Activated CD8-positive, alpha-beta memory T cell treated with anti-CD3 and anti-CD28 coated beads, Interleukin-2, amount 50 U/mL, for 1 hour (primary cell): ENCODE data around the gene DNAAF1.
"Not testable (repeated sequence)": the region's sequence is repeated elsewhere in the genome, so short reads cannot be mapped to it uniquely, and the experiment has no call there.

Experiments used
- DNase-seq: peaks from one replicate; pipeline ENCODE4 v3.0.0-alpha.2; 2020; ENCODE audit errors: extremely low read depth

The DNAAF1 gene

DNA sequence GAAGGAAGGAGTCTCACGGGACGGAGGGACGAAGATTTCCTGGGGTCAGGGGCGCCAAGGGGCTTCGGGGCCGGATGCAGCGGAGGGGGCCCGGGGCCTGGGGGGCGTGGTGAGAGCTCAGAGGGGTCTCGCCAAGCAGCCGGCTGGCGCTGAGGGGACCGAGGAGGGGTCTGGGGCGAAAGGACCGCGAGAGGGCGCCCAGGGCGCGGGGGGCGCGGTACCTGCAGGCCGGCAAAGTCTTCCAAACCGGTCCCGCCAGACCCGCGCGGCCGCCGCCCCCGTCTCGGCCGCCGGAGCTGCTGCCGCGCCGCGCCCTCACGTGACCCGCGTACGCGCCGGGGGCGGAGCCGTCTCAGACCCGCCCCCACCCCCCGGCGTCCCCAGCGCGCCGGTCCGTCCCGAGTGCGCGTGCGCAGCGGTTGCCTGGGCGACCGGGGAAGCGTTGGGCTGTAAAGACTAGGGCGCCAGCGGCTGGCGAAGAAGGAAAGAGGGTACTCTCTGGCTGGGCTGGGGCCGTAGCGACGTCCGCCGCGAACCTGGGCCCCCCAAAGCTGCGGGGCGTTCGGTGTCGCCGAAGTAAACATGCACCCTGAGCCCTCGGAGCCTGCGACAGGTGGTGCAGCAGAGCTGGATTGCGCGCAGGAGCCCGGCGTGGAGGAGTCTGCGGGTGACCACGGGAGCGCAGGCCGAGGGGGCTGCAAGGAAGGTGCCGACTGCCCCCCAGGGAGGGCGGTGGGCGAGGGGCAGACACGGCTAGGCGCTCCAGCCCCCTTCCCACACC, at the start of gene DNAAF1, which contains the start of gene HSDL1:
DNAAF1 (plus strand) TSS at position 450 of the 781 bp plus-strand sequence; CDS start at position 583, 133 bp downstream.
HSDL1 (minus strand) TSS at position 319 of the 781 bp plus-strand sequence. CDS start 13,856 bp downstream, outside the sequence.
- DNase-seq, result peak; percentile 70

GRCh38 chr16:84095466-84095865, 49.6 kb upstream of the DNAAF1 start:
- no peak for DNase-seq

DNA sequence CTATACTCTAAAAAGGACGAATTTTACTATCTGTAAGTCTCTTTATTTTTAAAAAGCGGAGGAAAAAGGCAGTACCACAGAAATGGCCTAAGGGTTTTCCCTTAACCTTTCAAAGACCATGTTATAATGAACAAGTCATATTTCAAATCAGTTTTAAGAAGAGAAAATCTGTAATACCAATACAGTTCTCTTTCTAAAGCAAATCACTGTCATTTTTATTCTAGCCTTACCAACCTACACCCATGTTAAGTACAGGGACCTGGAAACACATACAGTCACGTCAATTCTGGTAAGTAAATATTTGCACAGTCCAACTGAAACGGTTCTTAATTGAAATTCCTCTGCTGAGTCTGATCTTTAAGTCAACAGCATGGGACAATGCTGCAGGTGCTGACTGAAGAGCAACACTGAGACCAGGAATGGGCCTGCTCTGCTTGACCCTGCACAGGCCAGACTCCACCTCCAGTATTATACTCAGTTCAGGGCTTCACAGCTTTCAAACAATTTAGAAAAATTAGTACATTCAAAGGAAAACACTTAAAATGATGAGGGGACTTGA, 48.6 kb upstream of the DNAAF1 start:
- no peak for DNase-seq

DNA sequence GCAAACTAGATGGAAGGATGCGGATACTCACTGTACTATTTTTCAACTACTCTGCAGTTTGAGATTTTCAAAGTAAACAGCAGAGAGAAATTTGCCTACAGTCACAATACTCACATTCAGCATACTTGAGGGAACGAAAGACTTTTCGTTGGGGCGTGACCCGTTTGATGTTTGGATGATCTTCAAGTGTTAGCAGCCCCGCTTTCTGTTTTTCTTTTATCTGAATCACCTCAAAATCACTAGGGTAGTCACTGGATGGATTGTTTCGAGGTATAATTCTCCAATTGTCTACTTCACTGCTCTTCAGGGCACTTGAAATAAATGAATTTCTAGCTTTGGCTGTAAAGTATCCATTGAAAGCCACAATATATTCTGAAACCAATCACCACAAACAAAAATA, 46.2 kb upstream of the DNAAF1 start:
- DNase-seq, result no peak

GRCh38 chr16:84103678-84104077, 41.4 kb upstream of the DNAAF1 start:
- no peak for DNase-seq

GRCh38 chr16:84104231-84104630, 40.9 kb upstream of the DNAAF1 start:
- no peak for DNase-seq

DNA sequence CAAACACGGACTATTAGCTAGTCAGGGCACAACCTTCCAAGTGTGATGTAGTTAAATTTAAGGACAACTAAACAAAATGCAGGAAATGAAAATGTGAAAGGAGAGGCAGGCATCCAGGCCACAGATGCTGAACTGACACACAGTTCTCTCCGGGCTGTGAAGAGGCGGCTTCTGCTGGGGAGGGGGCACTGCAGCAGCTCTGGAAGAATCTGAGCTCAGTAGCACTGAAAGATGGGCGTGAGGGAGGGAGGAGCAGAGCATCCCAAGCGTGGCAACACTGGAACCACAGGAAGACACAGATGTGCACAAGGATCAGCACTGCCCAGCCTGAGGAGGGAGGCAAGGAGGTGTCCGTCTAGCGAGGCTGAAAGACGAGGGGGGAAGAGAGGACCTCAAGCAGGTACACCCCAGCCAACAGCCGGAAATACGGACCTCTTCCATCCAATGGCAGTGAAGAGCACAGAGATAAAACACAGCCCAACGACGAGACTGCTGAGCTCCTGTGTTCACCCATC, 39.8 kb upstream of the DNAAF1 start:
- no peak for DNase-seq

GRCh38 chr16:84105948-84106740, 39.0 kb upstream of the DNAAF1 start:
- no peak for DNase-seq

GRCh38 chr16:84107921-84108320, 37.2 kb upstream of the DNAAF1 start:
- no peak for DNase-seq

GRCh38 chr16:84109598-84110335, 35.3 kb upstream of the DNAAF1 start:
- no peak for DNase-seq

DNA sequence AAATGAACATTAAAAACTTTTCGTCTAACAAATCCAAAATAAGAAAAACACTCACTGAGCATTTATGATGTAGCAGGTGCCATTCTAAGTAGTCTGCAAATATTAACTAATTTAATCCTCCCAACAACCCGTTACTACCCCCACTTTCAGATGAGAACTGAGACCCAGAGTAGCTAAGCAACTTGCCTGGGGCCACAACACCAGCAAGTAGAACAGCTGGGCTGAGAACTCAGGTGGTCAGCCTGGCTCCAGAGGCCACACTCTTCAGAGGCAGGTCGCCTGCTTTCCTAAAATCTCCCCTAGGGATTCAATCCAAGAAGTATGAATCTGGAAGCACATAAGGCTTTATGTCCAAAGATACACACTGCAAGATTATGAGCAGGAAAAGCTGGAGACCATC, 34.6 kb upstream of the DNAAF1 start:
- no peak for DNase-seq

GRCh38 chr16:84111525-84111924, 33.6 kb upstream of the DNAAF1 start:
- no peak for DNase-seq

DNA sequence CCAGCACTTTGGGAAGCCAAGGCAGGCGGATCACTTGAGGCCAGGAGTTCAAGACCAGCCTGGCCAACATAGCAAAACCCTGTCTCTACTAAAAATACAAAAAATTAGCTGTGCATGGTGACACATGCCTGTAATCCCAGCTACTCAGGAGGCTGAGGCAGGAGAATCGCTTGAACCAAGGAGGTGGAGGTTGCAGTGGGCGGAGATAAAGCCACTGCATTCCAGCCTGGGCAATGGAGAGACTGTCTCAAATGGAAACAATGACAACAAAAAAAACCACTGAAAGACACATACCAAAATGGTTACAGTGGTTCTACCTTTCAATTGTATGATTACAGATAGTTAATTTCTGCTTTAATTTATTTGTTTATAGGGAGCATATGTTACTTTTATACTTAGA, 33.2 kb upstream of the DNAAF1 start:
- not testable (repeated sequence) for DNase-seq

DNA sequence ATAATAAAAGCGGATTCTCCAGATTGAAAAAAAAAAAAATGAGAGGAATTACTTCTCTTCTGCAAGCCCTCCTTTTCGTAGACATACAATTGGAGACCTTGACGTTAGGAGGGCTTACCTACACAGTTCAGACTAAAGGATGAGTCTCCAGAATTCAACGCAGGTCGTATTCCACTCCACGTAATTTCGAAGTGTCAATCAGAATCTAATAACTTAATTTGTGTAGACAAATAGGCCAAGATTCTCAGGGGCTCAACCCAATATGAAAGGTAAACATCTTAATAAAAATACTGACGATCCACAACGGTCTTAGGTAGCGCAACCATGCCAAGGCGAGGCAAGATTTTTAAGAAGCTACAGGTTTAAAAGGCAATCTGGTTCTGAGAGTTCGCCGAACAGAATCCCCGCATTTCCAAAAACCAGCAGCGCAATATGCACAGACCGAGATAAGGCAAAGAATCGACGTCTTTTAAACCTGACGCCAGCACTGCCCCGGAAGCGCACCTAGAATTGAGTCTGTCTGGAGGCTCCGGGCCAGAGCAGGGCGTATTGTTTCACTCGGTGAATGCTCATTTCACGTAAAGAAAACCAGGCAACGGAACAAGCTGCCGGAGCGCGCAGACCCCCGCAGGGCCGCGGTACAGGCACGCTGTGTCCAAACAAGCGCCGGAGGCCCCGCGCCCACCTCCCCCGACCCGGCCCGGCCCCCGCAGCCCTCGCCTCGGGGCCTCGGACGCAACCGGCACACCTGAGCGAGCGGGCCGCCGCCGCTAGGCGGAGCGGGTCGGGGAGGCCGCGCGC, 29.0 kb upstream of the DNAAF1 start:
- peak; percentile 36 for DNase-seq

GRCh38 chr16:84116720-84117493, 28.2 kb upstream of the DNAAF1 start, which contains the start of gene MBTPS1:
Gene MBTPS1 (minus strand): TSS chr16:84116942. CDS start chr16:84101783, 15,159 bp downstream.
- peak; percentile 92 for DNase-seq

DNA sequence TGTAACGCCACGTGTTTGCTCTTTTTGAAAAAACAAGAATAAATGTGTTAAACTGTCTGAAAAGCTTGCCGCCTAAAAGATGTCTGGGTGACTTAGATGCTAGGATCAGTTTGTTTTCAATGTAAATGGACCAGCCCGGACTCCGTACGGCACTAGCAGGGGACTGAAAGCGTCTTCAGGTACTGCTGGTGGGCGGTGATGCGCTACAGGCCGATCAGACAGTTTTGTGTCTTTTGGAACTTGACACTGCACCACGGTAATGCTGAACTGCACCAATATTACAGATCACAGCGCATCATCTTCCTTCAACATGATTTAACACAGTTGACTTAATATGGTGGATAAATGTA, 27.6 kb upstream of the DNAAF1 start:
- no peak for DNase-seq

- DNase-seq, result not testable (repeated sequence)
These were observed 26.8 kb upstream of the DNAAF1 start for GRCh38 chr16:84118315-84118714.

- DNase-seq, result no peak
These were observed 25.7 kb upstream of the DNAAF1 start for GRCh38 chr16:84119368-84119767.

DNA sequence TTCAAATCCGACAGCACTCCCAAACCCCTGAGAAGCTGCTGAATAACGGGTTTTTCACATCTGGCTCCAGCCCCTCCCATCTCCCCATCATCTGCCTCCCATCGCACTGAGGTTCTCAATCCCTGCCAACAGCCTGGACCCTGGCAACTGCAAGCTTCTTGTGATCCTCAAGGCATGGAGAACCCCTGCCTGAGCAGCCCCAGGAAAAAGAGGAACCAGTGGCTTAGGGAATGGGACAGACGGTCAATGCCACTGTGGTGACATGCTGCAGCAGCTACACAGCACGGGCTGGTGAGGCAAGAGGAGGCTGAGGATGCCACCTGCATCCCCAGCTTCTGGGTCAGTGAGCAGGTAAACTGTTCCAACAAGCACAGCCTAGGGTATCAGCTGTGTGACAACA, 25.1 kb upstream of the DNAAF1 start:
- DNase-seq, result no peak

DNA sequence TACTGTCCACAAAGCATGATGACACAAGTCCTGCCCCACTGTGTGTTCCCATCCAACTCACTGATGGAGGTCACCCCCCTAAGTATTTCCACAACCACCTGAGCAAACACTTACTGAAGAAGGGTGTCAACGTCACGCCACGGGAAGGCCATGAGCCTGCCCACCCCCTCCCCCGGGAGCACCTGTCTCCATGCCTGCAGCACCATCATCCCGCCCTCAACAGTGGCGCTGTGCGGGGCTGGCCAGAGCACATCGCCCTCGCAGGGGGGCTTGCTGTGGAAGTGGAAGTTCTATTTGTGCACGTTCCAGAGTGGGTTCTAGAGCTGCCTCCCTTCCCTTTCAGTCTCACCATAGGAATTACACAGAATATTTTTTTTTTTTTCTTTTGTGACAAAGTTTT, 24.1 kb upstream of the DNAAF1 start:
- DNase-seq, result no peak
